ENCODE data around the gene CCDC102A.

CCDC102A gene

DNA sequence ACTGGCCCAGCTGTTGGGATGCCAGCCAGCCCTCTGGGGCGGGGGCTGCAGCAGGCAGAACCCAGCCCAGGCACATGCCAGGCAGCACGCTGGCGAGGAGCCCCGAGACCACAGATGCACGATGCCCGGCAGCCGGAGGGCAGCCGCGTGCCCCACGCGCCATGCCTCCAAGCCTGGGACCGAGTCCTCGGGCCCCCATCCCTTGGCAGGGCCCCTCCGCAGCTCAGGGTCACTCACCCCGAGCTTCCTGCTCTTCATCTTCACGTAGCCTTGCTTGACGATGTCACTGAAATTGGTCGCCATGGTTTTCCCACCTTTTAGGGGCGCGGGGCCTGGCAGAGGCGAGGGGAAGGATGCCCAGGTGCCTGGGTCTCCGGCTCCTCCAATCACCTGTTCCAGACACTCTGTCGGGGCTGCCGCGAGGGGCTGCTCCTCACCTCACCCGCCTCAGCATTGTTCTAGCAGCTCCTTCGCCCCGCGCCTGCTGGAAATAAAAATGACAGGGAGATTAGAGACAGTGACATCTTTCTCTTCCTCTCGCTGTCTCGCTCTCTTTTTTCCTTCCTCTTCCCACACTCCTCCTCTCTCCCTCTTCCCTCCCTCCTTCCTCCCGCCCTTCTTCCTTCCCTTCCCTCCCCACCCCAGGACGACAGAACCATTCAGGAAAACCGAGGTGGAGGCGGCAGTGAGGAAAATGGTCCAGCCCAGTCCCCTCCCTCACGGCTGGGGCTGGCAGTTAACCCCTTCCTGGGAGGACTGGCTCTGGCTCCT is 57.0 kb downstream of the CCDC102A start:
- peak; percentile 36 for DNase-seq (ENCODE audit: low read depth, low spot score)

DNA sequence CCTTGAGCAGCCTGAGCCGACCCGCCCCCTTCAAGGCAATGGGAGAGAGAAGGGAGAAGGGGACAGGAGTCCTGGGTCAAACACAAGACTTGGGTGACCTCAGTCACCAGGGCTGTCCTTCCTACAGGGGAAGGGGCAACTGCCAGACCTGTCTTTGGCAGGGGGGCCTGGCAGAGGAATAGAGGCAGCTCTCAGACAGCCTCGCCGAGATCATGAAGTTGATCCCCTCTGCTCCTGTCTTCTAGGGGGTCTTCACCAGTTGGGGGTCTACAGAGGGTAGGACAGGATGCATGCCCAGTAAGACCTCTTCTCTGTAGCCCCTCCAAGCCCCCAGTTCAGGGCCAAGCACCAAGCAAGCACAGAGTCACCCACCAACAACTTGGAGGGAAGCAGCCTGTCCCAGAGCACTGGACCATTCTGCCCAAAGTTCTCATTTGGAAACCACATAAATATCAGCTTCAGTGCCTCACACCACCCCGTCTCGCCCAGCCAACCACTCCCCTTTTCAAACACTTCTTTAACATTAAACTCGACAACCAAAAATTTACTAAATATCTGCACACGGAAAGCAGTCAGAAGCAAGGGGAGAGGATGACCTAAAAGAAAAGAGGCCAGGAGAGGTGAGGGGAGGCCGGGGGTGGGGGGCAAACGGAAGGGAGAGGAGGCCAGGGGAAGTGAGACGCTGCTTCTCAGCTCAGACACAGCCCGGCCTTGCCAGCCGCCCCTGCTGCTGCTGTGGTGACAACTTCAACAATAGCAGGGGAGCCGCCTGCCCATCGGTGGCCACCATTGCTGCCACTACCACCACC is 57.8 kb downstream of the CCDC102A start:
- DNase-seq (ENCODE audit: low read depth, low spot score) = no peak

DNA sequence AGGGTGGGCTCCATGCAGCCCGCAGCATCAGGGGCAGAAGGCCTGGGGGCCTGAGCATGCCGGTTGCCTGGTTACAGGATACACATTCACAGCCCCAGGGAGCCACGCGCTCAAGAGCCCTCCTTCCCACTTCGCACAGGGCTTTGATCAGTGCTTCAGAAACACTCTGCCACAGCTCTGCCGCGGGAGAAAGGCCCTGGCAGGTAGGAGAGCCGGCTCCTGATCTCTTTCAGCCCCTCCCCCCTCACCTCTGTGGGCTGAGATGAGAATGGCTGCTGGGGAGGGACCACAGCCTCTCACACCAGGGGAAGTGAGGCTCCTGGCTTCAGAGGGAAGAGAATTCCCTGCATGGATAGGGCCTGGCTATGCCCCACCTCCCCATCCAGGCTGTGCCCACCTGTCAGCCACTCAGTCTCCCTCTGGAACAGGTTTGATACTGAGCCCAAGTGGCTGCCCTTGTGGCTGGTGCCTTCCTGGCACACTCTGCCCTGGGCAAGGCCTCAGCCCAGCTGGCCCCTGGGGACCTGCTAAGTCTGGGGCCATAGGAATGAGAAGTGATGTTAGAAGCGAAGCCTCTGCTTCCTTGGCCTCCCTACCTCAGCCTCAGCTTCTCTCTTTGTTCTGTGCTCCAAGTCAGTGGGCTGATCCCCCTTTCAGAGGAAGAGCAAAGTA is 58.7 kb downstream of the CCDC102A start:
- DNase-seq (ENCODE audit: low read depth, low spot score) = no peak

- no peak for DNase-seq (ENCODE audit: low read depth, low spot score)
Measured at GRCh38 chr16:57476546-57477410, 59.6 kb downstream of the CCDC102A start.

GRCh38 chr16:57475711-57476339 is 60.5 kb downstream of the CCDC102A start:
- DNase-seq (ENCODE audit: low read depth, low spot score) = no peak

- DNase-seq (ENCODE audit: low read depth, low spot score) = no peak
Measured at GRCh38 chr16:57474671-57475661, 61.4 kb downstream of the CCDC102A start.

DNA sequence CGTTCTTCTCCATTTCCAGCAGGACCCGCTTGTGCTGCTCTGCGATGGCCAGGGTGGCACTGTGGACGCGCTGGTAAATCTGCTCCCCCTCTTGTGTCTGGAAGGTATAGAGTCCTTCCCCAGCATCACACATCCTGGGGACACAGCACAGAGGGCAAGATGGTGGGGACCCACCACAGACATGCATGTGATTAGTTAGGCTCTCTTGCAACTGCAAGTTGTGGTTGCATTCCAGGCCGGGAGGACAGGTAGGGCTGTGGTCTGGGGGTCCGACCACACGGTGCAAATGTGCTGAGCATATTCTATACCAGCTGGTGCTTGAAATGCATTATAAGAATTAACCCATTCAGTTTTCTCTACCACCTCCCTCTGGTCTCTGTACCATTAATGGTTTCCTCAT is 62.5 kb downstream of the CCDC102A start:
- no peak for DNase-seq (ENCODE audit: low read depth, low spot score)

GRCh38 chr16:57473176-57473840 is 63.1 kb downstream of the CCDC102A start:
- no peak for DNase-seq (ENCODE audit: low read depth, low spot score)

GRCh38 chr16:57472665-57473060 is 63.7 kb downstream of the CCDC102A start:
- no peak for DNase-seq (ENCODE audit: low read depth, low spot score)

DNA sequence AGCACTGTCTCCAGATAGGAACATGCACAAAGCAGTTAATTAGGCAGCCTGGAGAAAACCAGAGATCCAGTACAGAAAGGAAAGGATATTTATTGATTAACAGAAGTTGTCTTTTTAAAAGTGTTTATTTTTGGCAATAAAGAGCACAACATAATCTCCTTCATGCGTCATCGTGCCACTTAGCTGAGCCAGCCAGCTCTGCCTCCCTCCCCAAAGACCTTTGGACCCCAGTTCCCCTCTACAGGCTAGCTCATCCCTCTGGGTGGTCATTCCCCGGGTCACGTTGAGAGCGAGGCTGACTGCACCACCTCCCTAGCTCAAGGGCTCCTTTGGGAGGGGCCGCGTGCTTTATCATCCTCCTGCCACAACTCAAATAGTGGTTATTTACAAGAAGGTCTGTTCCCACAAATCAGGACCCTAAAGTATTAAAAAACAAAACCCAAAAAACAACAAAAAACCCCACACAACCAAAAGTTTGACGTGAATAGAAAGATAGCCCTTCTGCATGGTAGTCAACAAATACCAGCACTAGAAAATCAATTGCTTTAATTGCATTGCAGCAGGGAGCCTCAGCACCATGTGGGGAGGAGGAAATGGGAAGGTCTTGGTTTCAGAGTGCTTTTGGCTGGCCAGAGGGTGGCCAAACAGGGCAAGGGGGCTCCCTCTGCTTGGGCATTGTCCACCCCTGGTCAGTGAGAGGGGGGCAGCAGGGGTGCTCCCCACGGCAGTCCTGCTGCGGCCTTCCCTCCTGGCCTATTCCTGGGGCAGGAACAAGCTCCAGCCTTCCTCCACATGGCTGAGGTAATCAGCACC is 64.3 kb downstream of the CCDC102A start:
- no peak for DNase-seq (ENCODE audit: low read depth, low spot score)

DNA sequence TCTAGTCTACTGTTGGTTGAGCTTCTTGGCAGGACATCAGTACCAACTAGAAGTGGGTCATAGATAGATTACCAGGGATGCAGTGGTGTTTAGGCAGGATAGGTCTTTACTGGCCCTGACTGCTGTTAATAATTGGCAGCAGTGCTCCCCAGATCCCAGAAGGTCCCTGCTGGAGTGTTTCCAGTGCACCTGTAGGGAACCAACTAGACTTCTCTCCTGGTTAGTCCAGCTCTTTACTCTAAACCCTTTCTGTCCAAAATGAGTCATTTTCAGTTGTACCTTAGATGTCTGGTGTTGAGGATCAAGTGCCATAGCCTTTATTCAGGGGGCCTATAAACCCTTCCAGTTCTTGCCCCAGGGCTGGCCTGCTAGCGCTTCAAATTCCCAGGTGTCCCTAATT is 65.2 kb downstream of the CCDC102A start:
- no peak for DNase-seq (ENCODE audit: low read depth, low spot score)

DNA sequence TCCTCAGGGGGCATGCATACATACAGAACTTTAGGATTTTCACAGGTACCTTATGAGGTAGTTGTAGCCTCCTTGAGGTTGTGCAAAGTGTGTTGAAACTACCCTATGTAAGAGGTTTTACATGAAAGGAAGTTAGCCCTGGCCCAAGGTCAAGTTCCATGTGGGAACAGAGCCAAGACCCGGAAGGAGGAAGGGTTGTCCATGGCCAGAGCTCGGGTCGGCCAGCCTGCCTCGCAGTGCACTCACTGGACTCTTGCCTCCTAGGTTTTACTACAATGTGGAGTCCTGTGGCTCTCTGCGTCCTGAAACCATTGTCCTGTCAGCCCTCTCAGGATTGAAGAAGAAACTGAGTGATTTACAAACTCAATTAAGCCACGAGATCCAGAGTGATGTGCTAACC is 65.7 kb downstream of the CCDC102A start:
- no peak for DNase-seq (ENCODE audit: low read depth, low spot score)

DNA sequence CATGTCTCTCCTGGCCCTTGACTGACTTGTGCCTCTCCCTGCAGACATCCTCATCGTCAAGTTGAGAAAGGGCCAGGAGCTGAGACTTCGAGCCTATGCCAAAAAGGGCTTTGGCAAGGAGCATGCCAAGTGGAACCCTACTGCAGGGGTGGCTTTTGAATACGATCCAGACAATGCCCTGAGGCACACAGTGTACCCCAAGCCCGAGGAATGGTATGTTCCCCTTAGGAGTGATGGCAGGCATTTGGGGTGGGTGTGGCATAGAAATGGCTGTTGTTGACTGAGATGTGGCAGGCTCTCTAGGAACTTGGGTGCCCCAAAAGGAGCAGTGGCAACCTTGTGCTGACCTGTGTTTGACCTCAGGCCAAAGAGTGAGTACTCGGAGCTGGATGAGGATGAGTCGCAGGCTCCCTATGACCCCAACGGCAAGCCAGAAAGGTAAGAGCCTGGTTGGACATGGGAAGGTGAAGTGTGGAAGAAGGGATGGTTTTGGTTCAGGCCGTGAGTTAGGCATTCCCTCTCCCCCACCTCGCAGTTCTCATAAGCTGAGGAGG is 66.4 kb downstream of the CCDC102A start:
- no peak for DNase-seq (ENCODE audit: low read depth, low spot score)

- DNase-seq (ENCODE audit: low read depth, low spot score) = no peak
Measured at GRCh38 chr16:57469046-57469445, 67.3 kb downstream of the CCDC102A start.

DNA sequence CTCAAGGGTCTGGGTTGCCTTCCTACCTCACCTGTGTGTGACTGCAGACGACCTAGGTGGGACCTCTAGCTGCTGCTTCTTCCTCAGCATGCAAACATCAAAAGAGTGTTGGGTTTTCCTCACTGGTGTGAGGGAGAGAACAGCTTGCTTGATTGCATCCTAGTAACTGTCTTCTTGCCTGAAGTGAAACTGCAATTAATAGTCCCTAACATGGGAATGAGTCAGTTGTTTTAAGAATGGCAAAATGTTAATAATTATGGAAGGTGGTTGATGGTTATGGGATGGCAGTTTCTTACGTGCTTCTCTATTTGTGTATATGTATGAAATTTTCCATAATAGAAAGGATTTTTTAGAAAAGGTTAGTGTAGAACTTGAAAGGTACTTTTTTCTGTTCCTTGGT is 68.0 kb downstream of the CCDC102A start:
- no peak for DNase-seq (ENCODE audit: low read depth, low spot score)

DNA sequence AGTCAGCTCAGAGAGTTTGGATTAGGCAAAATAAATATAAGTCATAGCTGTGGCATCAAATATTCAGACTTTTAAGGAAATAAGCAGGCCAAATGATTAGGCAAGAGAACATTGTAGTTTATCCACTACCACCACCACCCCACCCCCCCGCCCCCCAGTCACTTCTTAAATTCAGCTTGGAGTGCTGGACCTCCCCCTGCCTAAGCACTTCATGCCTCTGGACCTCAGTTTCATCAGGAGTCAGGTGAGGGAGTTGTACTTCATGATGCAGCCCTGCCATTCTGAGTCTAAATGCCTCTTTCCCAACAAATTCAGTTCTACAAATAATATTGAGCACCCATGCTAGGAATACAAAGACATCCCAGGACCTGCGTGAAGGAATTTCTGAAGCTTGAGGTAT is 71.8 kb downstream of the CCDC102A start:
- no peak for DNase-seq (ENCODE audit: low read depth, low spot score)

GRCh38 chr16:57462978-57463362 is 73.4 kb downstream of the CCDC102A start:
- DNase-seq (ENCODE audit: low read depth, low spot score) = no peak
